ENCODE results near the gene PRDX6. TPM values are rescaled to one million over a fixed set of nuclear protein-coding genes. Genes with fewer than 3 reads are reported as not detected.

The PRDX6 gene
- total and polyA plus RNA-seq, 2 of the 4 experiments (the other 2 are of a cell fraction), result 373 to 426 TPM

GRCh38 chr1:173473599-173474011 lies 3.5 kb upstream of the PRDX6 start:
- Histone ChIP-seq H3K14ac (replicated peaks; ENCODE audit: low read depth, low read length) (0 out of 2 replicates have a peak overlapping the region, but pooled peaks have one; percentile 51), H3K9ac (ENCODE audit: low read depth, low read length) (peak overlapping the region; percentile 32; the same call in 1 of the 2 replicates), H2BK20ac (ENCODE audit: low read depth, low read length) (peak overlapping the region; percentile 81; the same call in 1 of the 2 replicates), H3K9me1 (ENCODE audit: insufficient read depth, low read length) (peaks cover 4% of the 10 kb centered on the region; the same call in 1 of the 2 replicates), H2AK5ac (ENCODE audit: low read depth, low read length) (no peak overlapping the region; the same call in 1 of the 2 replicates), H2BK120ac (ENCODE audit: low read depth, low read length) (peak overlapping the region; percentile 73), H3K36me3 (ENCODE audit: control insufficient read depth, insufficient read depth, low read length) (no peaks in the 10 kb centered on the region), H3K4me2 (ENCODE audit: low read depth, low read length) (peak overlapping the region; percentile 88), H3K27me3 (ENCODE audit: control insufficient read depth, insufficient read depth, low read length) (no peaks in the 10 kb centered on the region), H4K8ac (ENCODE audit: low read depth in 2 of 2, low read length in 2 of 2) (peak overlapping the region in 1 of 2 experiments; percentile 74; a peak in 2 of 4 replicates), H3K4me1 (ENCODE audit: control insufficient read depth, insufficient read depth, low read length) (peaks cover 16% of the 10 kb centered on the region), H3K27ac (ENCODE audit: insufficient read depth, low read length) (peak overlapping the region; percentile 35), H3K79me1 (ENCODE audit: low read depth in 1 of 2, low read length in 2 of 2) (peaks cover 8 to 56% of the 10 kb centered on the region in 2 experiments), H3K4me3 (ENCODE audit: insufficient read depth, low read depth, low read length) (no peak overlapping the region; the same call in 1 of the 2 replicates), H4K20me1 (ENCODE audit: insufficient read depth, low read length) (peaks cover 6% of the 10 kb centered on the region; the same call in 1 of the 2 replicates), H2AK9ac (replicated peaks; ENCODE audit: low read depth, low read length, poor library complexity) (no peak overlapping the region), H3K56ac (ENCODE audit: extremely low read depth, insufficient read depth, low read length) (peak overlapping the region; percentile 35), H4K5ac (ENCODE audit: low read depth, low read length) (peak overlapping the region; percentile 62; the same call in 1 of the 2 replicates), H2BK5ac (ENCODE audit: low read depth, low read length, poor library complexity, severe bottlenecking) (peak overlapping the region; percentile 91), H2AFZ (replicated peaks; ENCODE audit: low read length, poor library complexity) (no peak overlapping the region), H2BK15ac (ENCODE audit: low read depth, low read length) (peak overlapping the region; percentile 5; the same call in 1 of the 3 replicates), H4K91ac (ENCODE audit: insufficient read depth, low read depth, low read length) (peak overlapping the region; percentile 42), H3K4ac (ENCODE audit: low read depth, low read length) (peak overlapping the region; percentile 53), H3K9me3 (ENCODE audit: control insufficient read depth, insufficient read depth, low read length) (peaks cover 5% of the 10 kb centered on the region; the same call in 1 of the 2 replicates), H3K18ac (ENCODE audit: low read depth, low read length) (peak overlapping the region; percentile 83; the same call in 1 of the 2 replicates), H3K23ac (ENCODE audit: low read depth, low read length) (peak overlapping the region; percentile 65; the same call in 1 of the 2 replicates)
- DNase-seq (peak; percentile 75), ATAC-seq (ENCODE audit: low read depth) (peak; percentile 6; the same call in 1 of the 2 replicates)
- no TSS peak for BruUV-seq (replicated peaks)
- intact Hi-C loops (cut with micrococcal nuclease), result loop anchor here (1.0 kb wide), 1 partner anchor 19 kb away; no protein-coding TSS in a partner anchor
- in situ Hi-C loops (cut with MboI; ENCODE audit: low sequenced_read_pairs), result no loop called here
- ChIA-PET POLR2A (ENCODE audit: unreplicated experiment) (no interaction called here), CTCF (no interaction called here)
- dilution Hi-C loops (cut with HindIII; ENCODE audit: low sequenced_read_pairs, unreplicated experiment), result no loop called here
- WGBS, 2 experiments (ENCODE audit: extremely low coverage in 2 of 2, insufficient read length in 1 of 2), result no CpG with 5 or more reads among the region's 2 CpGs
- TF ChIP-seq FOS (IDR thresholded peaks at IDR 0.05; ENCODE audit: low read depth, low read length), result 0 out of 2 replicates have a peak, but pooled peaks have one; percentile 46
- TF ChIP-seq CTCF (conservative IDR thresholded peaks at IDR 0.05; ENCODE audit: low read depth, low read length), result no peak

All from IMR-90 (cell line).